Keratinocyte (primary cell): Measurements from ENCODE around the gene MRPS33.

Experiments
- EZH2 ChIP-seq: IDR thresholded peaks from one replicate; pipeline ENCODE4 v1.6.1; 2012; ENCODE audit warnings: inconsistent platforms, mild to moderate bottlenecking, low read length, moderate library complexity
- TF ChIP-seq, protein P1 (sequence below), 3 experiments: IDR thresholded peaks in 1 of 3; conservative IDR thresholded peaks in 1 of 3; optimal IDR thresholded peaks in 1 of 3; 2 replicates in 2 of 3; 3 replicates in 1 of 3; pipeline versions ENCODE3 to v1.5.1; 2011; ENCODE audit warnings: low read length in 3 of 3, mild to moderate bottlenecking in 3 of 3, moderate library complexity in 2 of 3, control low read depth in 1 of 3, inconsistent platforms in 1 of 3; ENCODE audit not compliant: insufficient read depth in 2 of 3; ENCODE audit errors: extremely low read depth in 1 of 3

DNA sequence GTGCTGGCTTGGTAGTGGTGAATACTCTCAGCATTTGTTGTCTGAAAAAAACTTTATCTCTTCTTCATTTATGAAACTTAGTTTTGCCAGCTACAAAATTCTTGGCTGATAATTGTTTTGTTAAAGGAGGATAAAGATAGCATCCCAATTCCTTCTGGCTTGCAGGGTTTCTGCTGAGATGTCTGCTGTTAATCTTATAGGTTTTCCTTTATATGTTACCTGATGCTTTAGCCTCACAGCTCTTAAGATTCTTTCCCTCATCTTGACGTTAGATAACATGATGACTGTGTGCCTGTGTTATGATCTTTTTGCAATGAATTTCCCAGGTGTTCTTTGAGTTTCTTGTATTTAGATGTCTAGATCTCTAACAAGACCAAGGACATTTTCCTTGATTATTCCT lies 9.9 kb upstream of the MRPS33 start:
- TF ChIP-seq, protein P1, sequence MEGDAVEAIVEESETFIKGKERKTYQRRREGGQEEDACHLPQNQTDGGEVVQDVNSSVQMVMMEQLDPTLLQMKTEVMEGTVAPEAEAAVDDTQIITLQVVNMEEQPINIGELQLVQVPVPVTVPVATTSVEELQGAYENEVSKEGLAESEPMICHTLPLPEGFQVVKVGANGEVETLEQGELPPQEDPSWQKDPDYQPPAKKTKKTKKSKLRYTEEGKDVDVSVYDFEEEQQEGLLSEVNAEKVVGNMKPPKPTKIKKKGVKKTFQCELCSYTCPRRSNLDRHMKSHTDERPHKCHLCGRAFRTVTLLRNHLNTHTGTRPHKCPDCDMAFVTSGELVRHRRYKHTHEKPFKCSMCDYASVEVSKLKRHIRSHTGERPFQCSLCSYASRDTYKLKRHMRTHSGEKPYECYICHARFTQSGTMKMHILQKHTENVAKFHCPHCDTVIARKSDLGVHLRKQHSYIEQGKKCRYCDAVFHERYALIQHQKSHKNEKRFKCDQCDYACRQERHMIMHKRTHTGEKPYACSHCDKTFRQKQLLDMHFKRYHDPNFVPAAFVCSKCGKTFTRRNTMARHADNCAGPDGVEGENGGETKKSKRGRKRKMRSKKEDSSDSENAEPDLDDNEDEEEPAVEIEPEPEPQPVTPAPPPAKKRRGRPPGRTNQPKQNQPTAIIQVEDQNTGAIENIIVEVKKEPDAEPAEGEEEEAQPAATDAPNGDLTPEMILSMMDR (optimal IDR thresholded peaks at IDR 0.05 in 1 of 3, IDR thresholded peaks at IDR 0.05 in 1 of 3, conservative IDR thresholded peaks at IDR 0.05 in 1 of 3; ENCODE audit: extremely low read depth in 1 of 3, insufficient read depth in 2 of 3, low read length in 3 of 3), result no peak
- TF ChIP-seq EZH2, result no peak
